GM21360 (cell line): Measurements from ENCODE around the gene ADCY6.

Experiments used
- ATAC-seq: cut with Tn5 transposase; IDR thresholded peaks from one replicate; pipeline ENCODE4 v1.9.1; 2021; ENCODE audit warnings: mild to moderate bottlenecking, moderate library complexity; ENCODE audit not compliant: unreplicated experiment

ADCY6 gene

GRCh38 chr12:48816143-48816854 is 27.4 kb upstream of the ADCY6 start:
- no peak for ATAC-seq

- peak; percentile 19 for ATAC-seq
Observed at GRCh38 chr12:48815126-48816110, 26.5 kb upstream of the ADCY6 start.

GRCh38 chr12:48814262-48815125 is 25.6 kb upstream of the ADCY6 start:
- ATAC-seq: peak; percentile 78

- no peak for ATAC-seq
Observed at GRCh38 chr12:48813465-48814261, 24.8 kb upstream of the ADCY6 start.

- ATAC-seq: no peak
Observed at GRCh38 chr12:48812389-48812788, 23.5 kb upstream of the ADCY6 start.

- no peak for ATAC-seq
Observed at GRCh38 chr12:48811437-48812090, 22.7 kb upstream of the ADCY6 start.

GRCh38 chr12:48810903-48811431 is 22.1 kb upstream of the ADCY6 start:
- ATAC-seq: no peak

GRCh38 chr12:48807981-48808380 is 19.1 kb upstream of the ADCY6 start:
- no peak for ATAC-seq

- ATAC-seq: no peak
Observed at GRCh38 chr12:48803675-48804074, 14.8 kb upstream of the ADCY6 start.

GRCh38 chr12:48800971-48801370 is 12.1 kb upstream of the ADCY6 start:
- ATAC-seq: no peak

- no peak for ATAC-seq
Observed at GRCh38 chr12:48800457-48800856, 11.6 kb upstream of the ADCY6 start.

GRCh38 chr12:48796976-48797375 is 8.1 kb upstream of the ADCY6 start:
- ATAC-seq: no peak

GRCh38 chr12:48795550-48796455 is 6.9 kb upstream of the ADCY6 start:
- ATAC-seq: no peak

- no peak for ATAC-seq
Observed at GRCh38 chr12:48794870-48795269, 6.0 kb upstream of the ADCY6 start.

GRCh38 chr12:48793696-48794095 is 4.8 kb upstream of the ADCY6 start:
- no peak for ATAC-seq

- no peak for ATAC-seq
Observed at GRCh38 chr12:48789858-48790326, 1.0 kb upstream of the ADCY6 start.

- no peak for ATAC-seq
Observed at GRCh38 chr12:48788524-48788853, 400 bp downstream of the ADCY6 start.

- no peak for ATAC-seq
Observed at GRCh38 chr12:48787791-48788523, 932 bp downstream of the ADCY6 start.
